ENCODE data around the gene PRKN.
A peak's percentile ranks its signal among the peaks of the same experiment; 100 is the strongest.

The PRKN gene

GRCh38 chr6:162289972-162290371, 437.6 kb downstream of the PRKN start:
- TF ChIP-seq Cebpa-rat (IDR thresholded peaks at IDR 0.05) = no peak
- Histone ChIP-seq H3K4me3 (no peak overlapping the region), H3K27ac (no peak overlapping the region), H3K4me1 (peaks cover 0 to 22% (median 3%) of the 10 kb centered on the region in 10 experiments; a peak in 9 of 20 replicates), H4K20me1 (no peaks in the 10 kb centered on the region), H3K36me3 (no peaks in the 10 kb centered on the region), H3K9ac (no peak overlapping the region), H3K4me2 (no peak overlapping the region), H3K9me3 (replicated peaks in 1 of 11) (no peaks in the 10 kb centered on the region), H3K27me3 (no peaks in the 10 kb centered on the region)

- no peak overlapping the region for H3K4me3 ChIP-seq
- no peak overlapping the region for H3K27ac ChIP-seq
- no peaks in the 10 kb centered on the region for H3K9me3 ChIP-seq (replicated peaks in 1 of 11)
- no peak overlapping the region for H3K9ac ChIP-seq
- H3K36me3 ChIP-seq = no peaks in the 10 kb centered on the region
- no peak for TF ChIP-seq Cebpa-rat (IDR thresholded peaks at IDR 0.05)
- no peaks in the 10 kb centered on the region for H3K27me3 ChIP-seq
- no peaks in the 10 kb centered on the region for H3K4me1 ChIP-seq
- H4K20me1 ChIP-seq = no peaks in the 10 kb centered on the region
- no peak overlapping the region for H3K4me2 ChIP-seq
These were observed 453.6 kb downstream of the PRKN start for GRCh38 chr6:162273986-162274385.

GRCh38 chr6:162271922-162272321, 455.6 kb downstream of the PRKN start:
- Histone ChIP-seq H3K9me3 (replicated peaks in 1 of 11) (no peaks in the 10 kb centered on the region), H3K4me2 (no peak overlapping the region), H3K9ac (no peak overlapping the region), H3K4me1 (no peaks in the 10 kb centered on the region), H3K27me3 (no peaks in the 10 kb centered on the region), H3K4me3 (no peak overlapping the region), H3K36me3 (no peaks in the 10 kb centered on the region), H3K27ac (no peak overlapping the region), H4K20me1 (no peaks in the 10 kb centered on the region)
- TF ChIP-seq Cebpa-rat (IDR thresholded peaks at IDR 0.05) = no peak

DNA sequence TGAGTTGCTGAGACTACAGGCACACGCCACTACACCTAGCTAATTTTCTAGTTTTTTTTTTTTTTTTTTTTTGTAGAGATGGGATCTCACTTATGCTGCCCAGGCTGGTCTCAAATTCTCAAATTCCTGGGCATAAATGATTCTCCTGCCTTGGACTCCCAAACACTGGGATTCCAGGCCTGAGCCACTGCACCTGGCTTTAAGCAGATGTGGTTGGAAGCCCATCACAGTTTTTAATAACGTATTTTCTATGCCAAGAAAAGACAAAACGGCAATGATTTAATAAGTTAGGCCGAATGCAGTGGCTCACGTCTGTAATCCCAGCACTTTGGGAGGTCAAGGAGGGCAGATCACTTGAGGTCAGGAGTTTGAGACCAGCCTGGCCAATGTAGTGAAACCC, 456.6 kb downstream of the PRKN start:
- Histone ChIP-seq H4K20me1 (no peaks in the 10 kb centered on the region), H3K9ac (no peak overlapping the region), H3K27me3 (no peaks in the 10 kb centered on the region), H3K27ac (no peak overlapping the region), H3K36me3 (no peaks in the 10 kb centered on the region), H3K4me2 (no peak overlapping the region), H3K9me3 (replicated peaks in 1 of 11) (no peaks in the 10 kb centered on the region), H3K4me3 (no peak overlapping the region), H3K4me1 (no peaks in the 10 kb centered on the region)
- TF ChIP-seq Cebpa-rat (IDR thresholded peaks at IDR 0.05) = no peak

GRCh38 chr6:162267641-162268040, 459.9 kb downstream of the PRKN start:
- H3K9me3 ChIP-seq (replicated peaks in 1 of 11) = no peaks in the 10 kb centered on the region
- no peaks in the 10 kb centered on the region for H3K27me3 ChIP-seq
- no peak overlapping the region for H3K4me2 ChIP-seq
- H3K36me3 ChIP-seq = no peaks in the 10 kb centered on the region
- no peaks in the 10 kb centered on the region for H4K20me1 ChIP-seq
- no peak overlapping the region for H3K4me3 ChIP-seq
- no peak overlapping the region for H3K27ac ChIP-seq
- H3K4me1 ChIP-seq = no peaks in the 10 kb centered on the region
- TF ChIP-seq Cebpa-rat (IDR thresholded peaks at IDR 0.05) = no peak
- H3K9ac ChIP-seq = no peak overlapping the region

DNA sequence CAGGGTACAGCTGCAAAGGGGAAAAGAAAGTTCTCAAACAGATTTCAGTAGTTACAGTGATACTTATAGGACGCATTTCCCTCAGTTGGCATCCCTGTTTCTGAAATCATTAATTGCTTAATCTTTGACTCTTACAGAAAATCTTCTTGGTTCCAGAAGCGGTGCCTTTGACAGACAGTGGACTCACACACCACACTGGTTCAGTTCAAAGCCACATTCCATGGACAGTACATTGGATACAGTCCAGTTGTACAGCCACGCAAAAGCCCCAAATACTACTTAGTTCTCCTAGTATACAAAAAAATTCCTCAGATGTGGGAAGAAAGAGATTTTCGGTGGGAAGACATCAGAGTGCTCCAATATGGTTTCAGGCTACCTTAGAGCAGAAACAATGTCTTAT, 460.4 kb downstream of the PRKN start:
- TF ChIP-seq Cebpa-rat (IDR thresholded peaks at IDR 0.05) = no peak
- Histone ChIP-seq H3K9me3 (replicated peaks in 1 of 11) (no peaks in the 10 kb centered on the region), H3K27me3 (no peaks in the 10 kb centered on the region), H3K4me3 (no peak overlapping the region), H3K4me2 (no peak overlapping the region), H3K27ac (no peak overlapping the region), H3K36me3 (no peaks in the 10 kb centered on the region), H3K4me1 (no peaks in the 10 kb centered on the region), H3K9ac (no peak overlapping the region), H4K20me1 (no peaks in the 10 kb centered on the region)

- Histone ChIP-seq H4K20me1 (no peaks in the 10 kb centered on the region), H3K27me3 (no peaks in the 10 kb centered on the region), H3K9ac (no peak overlapping the region), H3K36me3 (no peaks in the 10 kb centered on the region), H3K4me2 (no peak overlapping the region), H3K27ac (no peak overlapping the region), H3K9me3 (replicated peaks in 1 of 11) (no peaks in the 10 kb centered on the region), H3K4me3 (no peak overlapping the region), H3K4me1 (peaks cover 0 to 7% (median 0%) of the 10 kb centered on the region in 10 experiments; a peak in 4 of 20 replicates)
- TF ChIP-seq Cebpa-rat (IDR thresholded peaks at IDR 0.05) = no peak
These were observed 463.0 kb downstream of the PRKN start for GRCh38 chr6:162264581-162264980.

DNA sequence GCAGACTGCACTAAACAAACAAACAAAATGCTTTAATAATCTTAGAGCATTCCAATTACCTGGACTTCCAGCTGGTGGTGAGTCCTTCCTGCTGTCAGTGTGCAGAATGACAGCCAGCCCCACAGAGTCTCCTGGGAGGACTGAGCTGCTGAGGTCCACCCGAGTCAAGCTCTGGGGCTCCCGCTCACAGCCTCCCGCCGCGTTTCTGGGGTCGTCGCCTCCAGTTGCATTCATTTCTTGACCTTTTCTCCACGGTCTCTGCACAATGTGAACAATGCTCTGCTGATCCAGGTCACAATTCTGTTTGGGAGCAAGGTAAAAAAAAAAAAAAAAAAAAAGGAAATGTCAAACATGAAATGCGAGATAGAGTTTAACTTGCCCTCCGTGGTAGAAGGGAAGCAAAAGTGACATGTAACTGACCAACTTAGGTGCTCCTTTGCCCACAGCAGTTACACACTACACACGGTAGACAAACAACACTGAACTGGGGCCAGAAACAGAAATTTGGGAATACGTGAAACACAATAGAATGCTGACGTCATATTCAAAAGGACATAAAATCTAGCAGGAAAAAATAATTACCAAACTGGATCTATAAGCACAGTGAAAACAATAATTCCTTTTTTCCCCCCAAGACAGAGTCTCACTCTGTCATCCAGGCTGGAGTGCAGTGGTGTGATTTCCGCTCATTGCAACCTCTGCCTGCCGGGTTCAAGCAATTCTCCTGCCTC, 464.9 kb downstream of the PRKN start:
- Histone ChIP-seq H3K9me3 (replicated peaks in 1 of 11) (no peaks in the 10 kb centered on the region), H3K4me3 (no peak overlapping the region), H3K27ac (no peak overlapping the region), H4K20me1 (no peaks in the 10 kb centered on the region), H3K4me1 (peaks cover 0 to 7% (median 0%) of the 10 kb centered on the region in 10 experiments; a peak in 4 of 20 replicates), H3K27me3 (no peaks in the 10 kb centered on the region), H3K9ac (no peak overlapping the region), H3K36me3 (no peaks in the 10 kb centered on the region), H3K4me2 (no peak overlapping the region)
- no peak for TF ChIP-seq Cebpa-rat (IDR thresholded peaks at IDR 0.05)

- Histone ChIP-seq H3K9me3 (replicated peaks in 1 of 11) (no peaks in the 10 kb centered on the region), H3K27ac (no peak overlapping the region), H3K27me3 (no peaks in the 10 kb centered on the region)
These were observed 466.0 kb downstream of the PRKN start for GRCh38 chr6:162261598-162261997.

DNA sequence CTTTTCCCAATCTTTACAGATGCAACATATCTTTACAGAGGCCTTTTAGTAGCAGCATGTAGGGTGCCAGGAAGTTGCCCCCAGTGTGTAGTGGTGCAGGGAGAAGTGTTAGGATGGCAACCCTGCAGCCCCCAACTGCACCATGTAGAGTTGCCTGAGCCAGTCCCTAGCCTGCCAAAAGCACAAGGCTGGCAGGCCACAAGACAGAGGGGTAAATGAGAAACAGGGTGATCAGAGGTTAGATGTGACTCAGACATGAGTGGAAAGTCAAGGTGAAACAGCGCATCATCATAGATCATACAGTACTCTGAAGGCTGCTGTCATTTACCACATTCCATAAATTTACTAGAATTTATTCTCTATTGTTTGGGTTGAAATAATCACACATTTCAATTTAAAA, 467.5 kb downstream of the PRKN start:
- H3K4me3 ChIP-seq = no peak overlapping the region
- H3K4me1 ChIP-seq = peaks cover 0 to 7% (median 0%) of the 10 kb centered on the region in 10 experiments; a peak in 4 of 20 replicates
- no peak overlapping the region for H3K4me2 ChIP-seq
- no peaks in the 10 kb centered on the region for H4K20me1 ChIP-seq
- no peaks in the 10 kb centered on the region for H3K36me3 ChIP-seq
- H3K9ac ChIP-seq = no peak overlapping the region
- H3K27ac ChIP-seq = no peak overlapping the region
- H3K9me3 ChIP-seq (replicated peaks in 1 of 11) = no peaks in the 10 kb centered on the region
- TF ChIP-seq Cebpa-rat (IDR thresholded peaks at IDR 0.05) = no peak
- no peaks in the 10 kb centered on the region for H3K27me3 ChIP-seq

More at GRCh38 chr6:162261598-162261997, 466.0 kb downstream of the PRKN start:
- Histone ChIP-seq H3K4me3 (no peak overlapping the region), H3K9ac (no peak overlapping the region), H3K4me2 (peak overlapping the region in 2 of 11 experiments; percentile 20 to 46; a peak in 2 of 22 replicates), H4K20me1 (no peaks in the 10 kb centered on the region), H3K36me3 (no peaks in the 10 kb centered on the region), H3K4me1 (peaks cover 0 to 7% (median 0%) of the 10 kb centered on the region in 10 experiments; a peak in 4 of 20 replicates)
- TF ChIP-seq Cebpa-rat (IDR thresholded peaks at IDR 0.05) = no peak
